Breast epithelium (tissue), 3 donors: ENCODE data around the gene PHKA2.

ENCODE experiments used
- POLR2A ChIP-seq: fragments of 450-650 bp; IDR thresholded peaks from one replicate; pipeline ENCODE4 v1.6.1; 2016; ENCODE audit warnings: antibody characterized with exemption, mild to moderate bottlenecking, moderate library complexity
- TF ChIP-seq, protein P1 (sequence below), 3 donors: fragments of 450-650 bp; IDR thresholded peaks; one replicate each; pipeline ENCODE4 v1.5.1; 2016 to 2017; ENCODE audit warnings: antibody characterized with exemption in 3 of 3, mild to moderate bottlenecking in 3 of 3, moderate library complexity in 3 of 3

DNA sequence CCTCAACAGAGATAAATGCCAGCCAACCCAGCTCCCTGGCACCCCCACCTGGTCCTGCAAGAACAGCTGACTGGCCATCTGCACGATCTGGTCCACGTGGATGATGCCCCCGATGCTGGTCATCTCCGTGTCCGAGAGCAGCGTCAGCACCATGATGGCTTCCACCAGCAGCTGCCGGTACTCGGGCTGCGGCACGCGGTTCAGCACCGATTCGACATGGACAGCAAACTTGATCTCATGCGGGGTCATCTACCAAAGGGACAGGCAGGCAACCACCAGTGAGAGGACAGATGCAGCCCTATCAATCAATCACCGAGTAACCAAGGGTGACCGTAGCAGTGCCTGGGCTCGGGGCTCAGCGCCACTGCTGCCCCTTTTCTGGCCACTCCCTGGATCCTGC, 89.8 kb downstream of the PHKA2 start:
- TF ChIP-seq, protein P1, sequence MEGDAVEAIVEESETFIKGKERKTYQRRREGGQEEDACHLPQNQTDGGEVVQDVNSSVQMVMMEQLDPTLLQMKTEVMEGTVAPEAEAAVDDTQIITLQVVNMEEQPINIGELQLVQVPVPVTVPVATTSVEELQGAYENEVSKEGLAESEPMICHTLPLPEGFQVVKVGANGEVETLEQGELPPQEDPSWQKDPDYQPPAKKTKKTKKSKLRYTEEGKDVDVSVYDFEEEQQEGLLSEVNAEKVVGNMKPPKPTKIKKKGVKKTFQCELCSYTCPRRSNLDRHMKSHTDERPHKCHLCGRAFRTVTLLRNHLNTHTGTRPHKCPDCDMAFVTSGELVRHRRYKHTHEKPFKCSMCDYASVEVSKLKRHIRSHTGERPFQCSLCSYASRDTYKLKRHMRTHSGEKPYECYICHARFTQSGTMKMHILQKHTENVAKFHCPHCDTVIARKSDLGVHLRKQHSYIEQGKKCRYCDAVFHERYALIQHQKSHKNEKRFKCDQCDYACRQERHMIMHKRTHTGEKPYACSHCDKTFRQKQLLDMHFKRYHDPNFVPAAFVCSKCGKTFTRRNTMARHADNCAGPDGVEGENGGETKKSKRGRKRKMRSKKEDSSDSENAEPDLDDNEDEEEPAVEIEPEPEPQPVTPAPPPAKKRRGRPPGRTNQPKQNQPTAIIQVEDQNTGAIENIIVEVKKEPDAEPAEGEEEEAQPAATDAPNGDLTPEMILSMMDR (IDR thresholded peaks at IDR 0.05), result no peak
- TF ChIP-seq POLR2A, result no peak
